ENCODE data around the gene FNDC3B. TPM values are rescaled to one million over a fixed set of nuclear protein-coding genes. Genes with fewer than 3 reads are reported as not detected.

Gene FNDC3B
- total RNA-seq, 2 donors from 2014 or later = 80.6 to 107 TPM

- H3K9me3 Mint-ChIP-seq = no peaks in the 10 kb centered on the region
- 92 to 97% methylated on average over 7 to 8 of the region's 8 CpGs for WGBS, 2 experiments (ENCODE audit: insufficient coverage in 1 of 2, insufficient read length in 1 of 2)
- Histone ChIP-seq H3K36me3 (ENCODE audit: control insufficient read depth, insufficient read depth, low read length) (peaks cover 91% of the 10 kb centered on the region), H3K9me3 (ENCODE audit: control insufficient read depth, low read length) (no peaks in the 10 kb centered on the region), H3K4me1 (ENCODE audit: control insufficient read depth, insufficient read depth, low read length) (no peaks in the 10 kb centered on the region), H3K27ac (ENCODE audit: low read depth, low read length) (no peak overlapping the region), H3K27me3 (ENCODE audit: control insufficient read depth, insufficient read depth, low read length, poor library complexity, severe bottlenecking) (no peaks in the 10 kb centered on the region), H3K9ac (ENCODE audit: extremely low read depth, low read length, poor library complexity, severe bottlenecking) (no peak overlapping the region), H3K4me3 (ENCODE audit: low read length) (no peak overlapping the region)
- TF ChIP-seq CTCF (conservative IDR thresholded peaks at IDR 0.05) = no peak
- DNase-seq = no peak
- H3K27me3 Mint-ChIP-seq (ENCODE audit: insufficient read depth) = no peaks in the 10 kb centered on the region
- H3K27ac Mint-ChIP-seq = peak overlapping the region; percentile 9
- peaks cover 11% of the 10 kb centered on the region for H3K4me1 Mint-ChIP-seq
- H3K4me3 Mint-ChIP-seq = no peak overlapping the region
- H3K36me3 Mint-ChIP-seq (ENCODE audit: low read depth) = peaks cover 50% of the 10 kb centered on the region
Observed at GRCh38 chr3:172257648-172258400, 218.4 kb downstream of the FNDC3B start.

- H3K27me3 ChIP-seq (ENCODE audit: control insufficient read depth, insufficient read depth, low read length, poor library complexity, severe bottlenecking) = no peaks in the 10 kb centered on the region
- H3K4me3 Mint-ChIP-seq = no peak overlapping the region
- H3K4me3 ChIP-seq (ENCODE audit: low read length) = no peak overlapping the region
- peaks cover 48% of the 10 kb centered on the region for H3K36me3 Mint-ChIP-seq (ENCODE audit: low read depth)
- H3K4me1 ChIP-seq (ENCODE audit: control insufficient read depth, insufficient read depth, low read length) = no peaks in the 10 kb centered on the region
- no peaks in the 10 kb centered on the region for H3K9me3 Mint-ChIP-seq
- H3K27ac Mint-ChIP-seq = no peak overlapping the region
- H3K27ac ChIP-seq (ENCODE audit: low read depth, low read length) = peak overlapping the region; percentile 7
- H3K9ac ChIP-seq (ENCODE audit: extremely low read depth, low read length, poor library complexity, severe bottlenecking) = no peak overlapping the region
- H3K4me1 Mint-ChIP-seq = peaks cover 11% of the 10 kb centered on the region
- 92% methylated on average over 3 of the region's 3 CpGs; no CpG with 5 or more reads in 1 of the 2 experiments for WGBS, 2 experiments (ENCODE audit: insufficient coverage in 1 of 2, insufficient read length in 1 of 2)
- peaks cover 89% of the 10 kb centered on the region for H3K36me3 ChIP-seq (ENCODE audit: control insufficient read depth, insufficient read depth, low read length)
- no peak for TF ChIP-seq CTCF (conservative IDR thresholded peaks at IDR 0.05)
- no peak for DNase-seq
- no peaks in the 10 kb centered on the region for H3K9me3 ChIP-seq (ENCODE audit: control insufficient read depth, low read length)
- no peaks in the 10 kb centered on the region for H3K27me3 Mint-ChIP-seq (ENCODE audit: insufficient read depth)
Observed at GRCh38 chr3:172258624-172259023, 219.2 kb downstream of the FNDC3B start.

- Mint-ChIP-seq H3K9me3 (no peaks in the 10 kb centered on the region), H3K4me1 (peaks cover 11% of the 10 kb centered on the region), H3K4me3 (no peak overlapping the region), H3K36me3 (ENCODE audit: low read depth) (peaks cover 47% of the 10 kb centered on the region), H3K27ac (no peak overlapping the region), H3K27me3 (ENCODE audit: insufficient read depth) (no peaks in the 10 kb centered on the region)
- no peak for DNase-seq
- H3K9ac ChIP-seq (ENCODE audit: extremely low read depth, low read length, poor library complexity, severe bottlenecking) = no peak overlapping the region
- H3K36me3 ChIP-seq (ENCODE audit: control insufficient read depth, insufficient read depth, low read length) = peaks cover 87% of the 10 kb centered on the region
- H3K4me3 ChIP-seq (ENCODE audit: low read length) = no peak overlapping the region
- WGBS, 2 experiments (ENCODE audit: insufficient coverage in 1 of 2, insufficient read length in 1 of 2) = 87 to 97% methylated on average over 4 to 6 of the region's 6 CpGs
- H3K27me3 ChIP-seq (ENCODE audit: control insufficient read depth, insufficient read depth, low read length, poor library complexity, severe bottlenecking) = no peaks in the 10 kb centered on the region
- H3K9me3 ChIP-seq (ENCODE audit: control insufficient read depth, low read length) = no peaks in the 10 kb centered on the region
- no peak for TF ChIP-seq CTCF (conservative IDR thresholded peaks at IDR 0.05)
- peak overlapping the region; percentile 25 for H3K27ac ChIP-seq (ENCODE audit: low read depth, low read length)
- no peaks in the 10 kb centered on the region for H3K4me1 ChIP-seq (ENCODE audit: control insufficient read depth, insufficient read depth, low read length)
Observed at GRCh38 chr3:172259111-172259541, 219.7 kb downstream of the FNDC3B start.

All from endodermal cell (in vitro differentiated cells).